Fibroblast of the aortic adventitia (primary cell): ENCODE data around the gene LRRIQ4. TPM values are rescaled to one million over a fixed set of nuclear protein-coding genes. Genes with fewer than 3 reads are reported as not detected.

ENCODE experiments used
- DNase-seq: peaks from one replicate; pipeline ENCODE4 v3.0.0-alpha.2; 2010; ENCODE audit warnings: low read depth
- H3K4me3 ChIP-seq: 2 replicates; pipeline ENCODE4 v1.5.1; 2011; ENCODE audit warnings: low read depth, mild to moderate bottlenecking, control low read depth, low read length, moderate library complexity
- total RNA-seq: library from RNA; depleted of rRNA; stranded (reverse); fragments of >200 nt; gene quantifications from 2 replicates; pipeline ENCODE4 v1.2.3, GENCODE V29; 2012; ENCODE audit warnings: low replicate concordance
- TF ChIP-seq, protein P1 (sequence below): IDR thresholded peaks from 2 replicates; pipeline ENCODE4 v1.5.1; 2011; ENCODE audit warnings: mild to moderate bottlenecking, low read length, control low read depth, inconsistent platforms; ENCODE audit not compliant: insufficient read depth

The LRRIQ4 gene
- 0.09 TPM in 1 of 2 replicates, not detected in the other for total RNA-seq

GRCh38 chr3:169812332-169813235, at the start of gene LRRIQ4, which contains the start of gene LRRC34:
Gene LRRIQ4 (plus strand): TSS chr3:169812870. CDS start chr3:169821922, 9,052 bp downstream.
Gene LRRC34 (minus strand): TSS chr3:169812904. CDS start chr3:169812548, 356 bp downstream.
- H3K4me3 ChIP-seq: peak within 1 kb of the TSS; percentile 50
- DNase-seq: peak; percentile 59
- TF ChIP-seq, protein P1, sequence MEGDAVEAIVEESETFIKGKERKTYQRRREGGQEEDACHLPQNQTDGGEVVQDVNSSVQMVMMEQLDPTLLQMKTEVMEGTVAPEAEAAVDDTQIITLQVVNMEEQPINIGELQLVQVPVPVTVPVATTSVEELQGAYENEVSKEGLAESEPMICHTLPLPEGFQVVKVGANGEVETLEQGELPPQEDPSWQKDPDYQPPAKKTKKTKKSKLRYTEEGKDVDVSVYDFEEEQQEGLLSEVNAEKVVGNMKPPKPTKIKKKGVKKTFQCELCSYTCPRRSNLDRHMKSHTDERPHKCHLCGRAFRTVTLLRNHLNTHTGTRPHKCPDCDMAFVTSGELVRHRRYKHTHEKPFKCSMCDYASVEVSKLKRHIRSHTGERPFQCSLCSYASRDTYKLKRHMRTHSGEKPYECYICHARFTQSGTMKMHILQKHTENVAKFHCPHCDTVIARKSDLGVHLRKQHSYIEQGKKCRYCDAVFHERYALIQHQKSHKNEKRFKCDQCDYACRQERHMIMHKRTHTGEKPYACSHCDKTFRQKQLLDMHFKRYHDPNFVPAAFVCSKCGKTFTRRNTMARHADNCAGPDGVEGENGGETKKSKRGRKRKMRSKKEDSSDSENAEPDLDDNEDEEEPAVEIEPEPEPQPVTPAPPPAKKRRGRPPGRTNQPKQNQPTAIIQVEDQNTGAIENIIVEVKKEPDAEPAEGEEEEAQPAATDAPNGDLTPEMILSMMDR: no peak

- H3K4me3 ChIP-seq: peak overlapping the region; percentile 84
- peak; percentile 72 for DNase-seq
- TF ChIP-seq, protein P1: no peak
These were observed 48.3 kb upstream of the LRRIQ4 start for GRCh38 chr3:169764312-169764881.

DNA sequence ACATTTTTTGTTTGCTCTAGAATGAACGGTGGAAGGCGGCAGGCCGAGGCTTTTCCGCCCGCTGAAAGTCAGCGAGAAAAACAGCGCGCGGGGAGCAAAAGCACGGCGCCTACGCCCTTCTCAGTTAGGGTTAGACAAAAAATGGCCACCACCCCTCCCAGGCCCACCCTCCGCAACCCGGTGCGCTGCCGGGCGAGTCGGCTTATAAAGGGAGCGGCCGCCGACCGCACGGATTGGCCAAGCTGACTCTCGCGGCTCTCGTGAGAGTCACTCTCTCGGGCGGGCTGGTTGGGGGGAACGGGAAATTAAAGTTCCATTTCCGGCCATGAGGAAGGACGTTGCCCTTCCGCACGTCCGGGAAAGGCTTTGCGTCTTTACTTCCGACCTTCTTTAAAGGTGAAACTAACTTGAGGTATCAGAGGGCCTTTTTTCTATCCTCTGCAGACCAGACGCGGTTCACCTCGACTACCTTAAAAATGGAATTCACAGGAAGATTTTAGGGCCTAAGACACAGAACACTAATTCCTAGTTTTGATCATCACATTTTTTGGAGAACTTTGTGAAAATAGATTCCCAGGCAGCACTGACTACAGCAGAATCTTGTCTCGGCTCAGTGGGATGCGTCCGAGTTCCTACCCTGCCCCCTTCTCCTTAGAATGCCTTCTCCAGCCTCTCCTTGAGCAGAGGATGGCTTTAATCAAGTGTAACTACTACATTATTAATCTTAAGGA, 47.6 kb upstream of the LRRIQ4 start, which contains the start of gene TERC:
Gene TERC (minus strand): TSS at position 179 of the 731 bp plus-strand sequence.
- DNase-seq: peak; percentile 92
- TF ChIP-seq, protein P1: no peak
- peak within 1 kb of the TSS; percentile 84 for H3K4me3 ChIP-seq

GRCh38 chr3:169769287-169770181, 43.1 kb upstream of the LRRIQ4 start, which contains the start of gene ACTRT3:
Gene ACTRT3 (minus strand): TSS chr3:169769561. CDS start chr3:169769520, 41 bp downstream.
- peak within 1 kb of the TSS; percentile 76 for H3K4me3 ChIP-seq
- peak; percentile 73 for DNase-seq
- TF ChIP-seq, protein P1: no peak

- peak; percentile 90 for DNase-seq
- peak overlapping the region; percentile 80 for H3K4me3 ChIP-seq
- TF ChIP-seq, protein P1: no peak
These were observed 41.0 kb upstream of the LRRIQ4 start for GRCh38 chr3:169771497-169772304.
